Activated CD4-positive, alpha-beta memory T cell treated with anti-CD3 and anti-CD28 coated beads for 36 hours (primary cell): Measurements from ENCODE around the gene JAK1. TPM values are rescaled to one million over a fixed set of nuclear protein-coding genes. Genes with fewer than 3 reads are reported as not detected.
"Not testable (repeated sequence)": the region's sequence is repeated elsewhere in the genome, so short reads cannot be mapped to it uniquely, and the experiment has no call there.

ENCODE experiments used
- CTCF ChIA-PET: fragments of 350-600 bp; sonication (Branson Sonifier 250); formaldehyde crosslinking; loops from one replicate; lab custom pipeline; 2021; ENCODE audit warnings: antibody characterized with exemption, inconsistent platforms; lab: Charles Lee
- POLR2A ChIA-PET: fragments of 350-600 bp; sonication (Branson Sonifier 250); formaldehyde crosslinking; loops from one replicate; lab custom pipeline; 2021; ENCODE audit warnings: antibody characterized with exemption; lab: Charles Lee
- DNase-seq: peaks from one replicate; pipeline ENCODE4 v3.0.0-alpha.2; 2020
- H3K27ac Mint-ChIP-seq: one replicate; pipeline ENCODE4 v1.8.0; 2021; ENCODE audit warnings: mixed read lengths
- H3K27me3 Mint-ChIP-seq: one replicate; pipeline ENCODE4 v1.8.0; 2021; ENCODE audit warnings: mixed read lengths
- H3K36me3 Mint-ChIP-seq: one replicate; pipeline ENCODE4 v1.8.0; 2021; ENCODE audit warnings: mixed read lengths
- H3K4me1 Mint-ChIP-seq: one replicate; pipeline ENCODE4 v1.8.0; 2021; ENCODE audit warnings: low read depth, mixed read lengths
- H3K4me3 Mint-ChIP-seq: one replicate; pipeline ENCODE4 v1.8.0; 2021; ENCODE audit warnings: mild to moderate bottlenecking, mixed read lengths
- H3K9me3 Mint-ChIP-seq: one replicate; pipeline ENCODE4 v1.8.0; 2021; ENCODE audit warnings: mixed read lengths
- intact Hi-C: fragments of 100-400 bp; cut with micrococcal nuclease; formaldehyde crosslinking; loops from one replicate; pipeline ENCODE4 v1.15.1; 2023
- total RNA-seq, 2 experiments: library from RNA; stranded (reverse); gene quantifications; one replicate each; pipeline ENCODE4 v1.2.3, GENCODE V29; 2021

Gene JAK1
- total RNA-seq, 2 experiments from 2014 or later, result 115 to 128 TPM

DNA sequence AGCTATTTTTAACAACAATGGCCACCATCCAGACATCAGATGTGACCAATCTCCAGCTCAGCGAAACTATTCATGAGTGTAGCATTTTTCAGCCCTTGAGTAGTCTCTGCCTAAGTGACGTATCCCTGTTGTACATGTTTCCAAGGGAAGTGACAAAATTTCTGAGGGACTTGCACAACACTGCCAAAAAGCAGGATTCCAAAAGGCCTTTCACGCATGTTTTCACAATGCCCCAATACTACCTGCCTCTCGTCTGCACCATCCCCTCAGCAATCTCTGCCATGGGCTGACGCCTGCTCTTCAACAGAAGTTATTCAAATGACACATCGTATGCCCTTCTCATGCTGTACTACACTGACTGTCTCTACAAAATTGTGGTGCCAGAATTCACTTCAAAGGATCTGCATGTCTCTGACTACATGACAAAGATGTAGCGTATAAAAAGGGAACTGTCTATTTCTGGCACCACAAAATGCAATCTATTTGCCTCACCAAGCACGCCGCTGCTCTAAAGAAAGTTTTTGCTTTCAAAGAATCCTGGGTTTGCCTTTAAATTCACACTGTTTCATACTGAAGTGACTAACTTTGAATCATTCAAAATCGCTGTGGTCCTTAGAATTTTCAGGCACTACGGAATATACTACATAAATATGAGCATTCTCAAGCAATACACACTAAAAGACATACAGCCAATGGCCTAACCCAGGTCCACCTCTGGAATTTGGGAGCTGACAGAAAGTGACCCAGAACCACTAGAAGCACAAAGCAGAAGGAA lies 32.9 kb downstream of the JAK1 start:
- Mint-ChIP-seq H3K27ac (no peak overlapping the region), H3K36me3 (peaks cover 23% of the 10 kb centered on the region), H3K4me1 (peaks cover 79% of the 10 kb centered on the region), H3K4me3 (no peak overlapping the region), H3K27me3 (no peaks in the 10 kb centered on the region), H3K9me3 (peaks cover 12% of the 10 kb centered on the region)
- POLR2A ChIA-PET, result interaction anchor here (0.5 to 0.7 kb wide), 2 partner anchors 8 to 69 kb away, joined by 3 to 4 read pairs; no protein-coding TSS in a partner anchor
- CTCF ChIA-PET, result interaction anchor here (0.6 to 0.9 kb wide), 2 partner anchors 20 to 53 kb away, joined by 3 read pairs; no protein-coding TSS in a partner anchor
- intact Hi-C loops, result no loop called here
- peak; percentile 27 for DNase-seq

DNA sequence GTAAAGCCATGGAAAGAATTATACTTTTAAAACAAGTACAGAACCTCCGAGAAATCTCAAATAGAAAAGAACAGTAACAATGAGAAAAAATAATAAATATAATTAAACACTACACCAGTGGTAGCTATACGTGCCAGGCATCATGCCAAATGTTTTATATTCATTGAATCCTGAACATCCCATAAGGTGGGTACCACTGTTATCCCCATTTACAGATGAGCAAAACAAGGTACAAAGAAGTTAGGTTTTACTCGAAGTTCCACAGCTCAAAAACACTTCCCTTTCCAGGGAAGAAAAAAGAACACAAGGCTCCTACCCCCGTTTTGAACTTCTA lies 33.4 kb downstream of the JAK1 start:
- no peaks in the 10 kb centered on the region for H3K27me3 Mint-ChIP-seq
- peaks cover 20% of the 10 kb centered on the region for H3K36me3 Mint-ChIP-seq
- intact Hi-C loops, result no loop called here
- no peak overlapping the region for H3K27ac Mint-ChIP-seq
- H3K9me3 Mint-ChIP-seq, result peaks cover 12% of the 10 kb centered on the region
- H3K4me1 Mint-ChIP-seq, result peaks cover 80% of the 10 kb centered on the region
- ChIA-PET CTCF (interaction anchor here (0.6 to 0.9 kb wide), 2 partner anchors 20 to 52 kb away, joined by 3 read pairs; no protein-coding TSS in a partner anchor), POLR2A (no interaction called here)
- no peak overlapping the region for H3K4me3 Mint-ChIP-seq
- DNase-seq, result no peak

DNA sequence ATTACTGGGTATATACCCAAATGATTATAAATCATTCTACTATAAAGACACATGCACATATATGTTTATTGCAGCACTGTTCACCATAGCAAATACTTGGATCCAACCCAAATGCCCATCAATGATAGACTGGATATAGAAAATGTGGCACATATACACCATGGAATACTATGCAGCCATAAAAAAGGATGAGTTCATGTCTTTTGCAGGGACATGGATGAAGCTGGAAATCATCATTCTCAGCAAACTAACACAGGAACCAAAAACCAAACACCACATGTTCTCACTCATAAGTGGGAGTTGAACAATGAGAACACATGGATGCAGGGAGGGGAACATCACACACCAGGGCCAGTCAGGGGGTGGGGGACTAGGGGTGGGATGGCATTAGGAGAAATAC lies 35.7 kb downstream of the JAK1 start:
- POLR2A ChIA-PET, DNase-seq, CTCF ChIA-PET, H3K27me3 Mint-ChIP-seq, H3K4me3 Mint-ChIP-seq, intact Hi-C loops, H3K27ac Mint-ChIP-seq: not testable (repeated sequence)
- peaks cover 83% of the 10 kb centered on the region for H3K4me1 Mint-ChIP-seq
- peaks cover 12% of the 10 kb centered on the region for H3K9me3 Mint-ChIP-seq
- peaks cover 21% of the 10 kb centered on the region for H3K36me3 Mint-ChIP-seq

DNA sequence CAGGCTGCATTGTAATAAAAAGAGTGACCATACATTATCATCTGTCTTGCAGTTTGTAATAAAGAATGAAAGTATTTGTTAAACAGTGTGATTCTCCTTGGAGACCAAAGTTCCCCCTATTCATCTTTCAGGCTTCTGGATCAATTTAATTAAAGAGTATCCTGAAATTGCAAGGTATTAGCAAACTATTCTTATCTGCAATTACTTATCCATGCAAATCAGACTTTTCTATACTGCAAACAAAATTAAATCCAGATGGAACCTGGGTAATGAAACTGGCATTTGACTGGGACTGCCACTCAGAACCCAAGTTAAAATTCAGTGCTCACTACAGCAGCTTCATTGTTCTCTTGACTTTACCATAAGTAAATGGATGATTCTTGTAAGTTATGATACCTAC lies 37.1 kb downstream of the JAK1 start:
- peaks cover 12% of the 10 kb centered on the region for H3K9me3 Mint-ChIP-seq
- CTCF ChIA-PET, result no interaction called here
- intact Hi-C loops, result no loop called here
- no peaks in the 10 kb centered on the region for H3K27me3 Mint-ChIP-seq
- POLR2A ChIA-PET, result interaction anchor here (1.1 kb wide), 1 partner anchor 32 kb away, joined by 3 read pairs; no protein-coding TSS in a partner anchor
- no peak for DNase-seq
- H3K4me1 Mint-ChIP-seq, result peaks cover 82% of the 10 kb centered on the region
- no peak overlapping the region for H3K27ac Mint-ChIP-seq
- peaks cover 21% of the 10 kb centered on the region for H3K36me3 Mint-ChIP-seq
- H3K4me3 Mint-ChIP-seq, result no peak overlapping the region

GRCh38 chr1:64928325-64928724 lies 38.0 kb downstream of the JAK1 start:
- Mint-ChIP-seq H3K36me3 (peaks cover 21% of the 10 kb centered on the region), H3K4me3 (no peak overlapping the region), H3K27me3 (no peaks in the 10 kb centered on the region), H3K4me1 (peaks cover 82% of the 10 kb centered on the region), H3K9me3 (peaks cover 12% of the 10 kb centered on the region), H3K27ac (no peak overlapping the region)
- intact Hi-C loops, result no loop called here
- ChIA-PET POLR2A (interaction anchor here (1.1 kb wide), 1 partner anchor 33 kb away, joined by 3 read pairs; no protein-coding TSS in a partner anchor), CTCF (no interaction called here)
- no peak for DNase-seq

- ChIA-PET POLR2A (no interaction called here), CTCF (no interaction called here)
- Mint-ChIP-seq H3K36me3 (peaks cover 12% of the 10 kb centered on the region), H3K27me3 (no peaks in the 10 kb centered on the region), H3K4me3 (no peak overlapping the region), H3K27ac (peak overlapping the region; percentile 9), H3K4me1 (peaks cover 97% of the 10 kb centered on the region), H3K9me3 (peaks cover 9% of the 10 kb centered on the region)
- DNase-seq, result no peak
- intact Hi-C loops, result no loop called here
These were observed 40.8 kb downstream of the JAK1 start for GRCh38 chr1:64925594-64925993.

DNA sequence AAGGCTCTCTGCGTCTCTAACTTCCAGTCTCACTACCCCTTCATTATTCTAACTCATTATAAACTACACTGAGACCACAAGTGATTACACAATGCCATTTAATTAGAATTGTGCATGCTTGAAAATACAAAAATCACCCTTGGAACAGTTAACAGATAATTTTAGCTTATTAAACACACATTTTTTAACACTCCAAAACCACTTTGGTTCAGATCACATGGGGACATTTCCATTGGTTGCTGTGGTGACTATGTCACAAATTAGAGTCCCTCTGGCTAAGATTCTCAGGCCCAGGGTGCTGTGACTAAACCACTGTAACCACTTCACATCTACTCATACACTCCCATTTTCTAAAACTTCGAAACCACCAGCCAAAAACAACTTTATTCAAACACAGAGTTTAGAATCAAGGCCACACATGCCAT lies 43.0 kb downstream of the JAK1 start:
- peaks cover 94% of the 10 kb centered on the region for H3K4me1 Mint-ChIP-seq
- DNase-seq, result peak; percentile 64
- no peaks in the 10 kb centered on the region for H3K9me3 Mint-ChIP-seq
- no peaks in the 10 kb centered on the region for H3K27me3 Mint-ChIP-seq
- CTCF ChIA-PET, result interaction anchor here (1.1 to 1.9 kb wide), 6 partner anchors 17 to 100 kb away, joined by 3 to 7 read pairs (median 4); partner anchors contain the start of gene JAK1
- H3K36me3 Mint-ChIP-seq, result peaks cover 4% of the 10 kb centered on the region
- peak overlapping the region; percentile 73 for H3K27ac Mint-ChIP-seq
- POLR2A ChIA-PET, result interaction anchor here (1.0 to 3.7 kb wide), 10 partner anchors 11 to 79 kb away, joined by 3 to 35 read pairs (median 8); partner anchors contain the start of gene JAK1
- no peak overlapping the region for H3K4me3 Mint-ChIP-seq
- intact Hi-C loops, result loop anchor here (1.0 to 5.0 kb wide), 6 partner anchors 26 to 499 kb away; partner anchors contain the start of genes LEPR and LEPROT

- Mint-ChIP-seq H3K36me3 (peaks cover 4% of the 10 kb centered on the region), H3K27ac (peak overlapping the region; percentile 73), H3K27me3 (no peaks in the 10 kb centered on the region), H3K4me3 (no peak overlapping the region), H3K4me1 (peaks cover 94% of the 10 kb centered on the region), H3K9me3 (no peaks in the 10 kb centered on the region)
- ChIA-PET POLR2A (interaction anchor here (0.7 to 3.7 kb wide), 12 partner anchors 10 to 80 kb away, joined by 3 to 35 read pairs (median 7); partner anchors contain the start of gene JAK1), CTCF (interaction anchor here (0.9 to 1.9 kb wide), 8 partner anchors 10 to 99 kb away, joined by 3 to 11 read pairs (median 4); no protein-coding TSS in a partner anchor)
- DNase-seq, result no peak
- intact Hi-C loops, result loop anchor here (1.0 to 5.0 kb wide), 8 partner anchors 10 to 500 kb away; partner anchors contain the start of genes LEPR and LEPROT
These were observed 44.0 kb downstream of the JAK1 start for GRCh38 chr1:64922336-64922735.

- CTCF ChIA-PET, result interaction anchor here (1.0 to 1.9 kb wide), 4 partner anchors 10 to 45 kb away, joined by 3 to 11 read pairs (median 5); no protein-coding TSS in a partner anchor
- no peaks in the 10 kb centered on the region for H3K9me3 Mint-ChIP-seq
- H3K36me3 Mint-ChIP-seq, result peaks cover 4% of the 10 kb centered on the region
- peaks cover 94% of the 10 kb centered on the region for H3K4me1 Mint-ChIP-seq
- no peak for DNase-seq
- intact Hi-C loops, result loop anchor here (1.0 to 5.0 kb wide), 8 partner anchors 9 to 501 kb away; partner anchors contain the start of genes LEPR and LEPROT
- H3K27me3 Mint-ChIP-seq, result no peaks in the 10 kb centered on the region
- POLR2A ChIA-PET, result interaction anchor here (0.9 to 3.7 kb wide), 10 partner anchors 10 to 80 kb away, joined by 3 to 35 read pairs (median 8); partner anchors contain the start of gene JAK1
- H3K4me3 Mint-ChIP-seq, result no peak overlapping the region
- peak overlapping the region; percentile 73 for H3K27ac Mint-ChIP-seq
These were observed 44.6 kb downstream of the JAK1 start for GRCh38 chr1:64921771-64922170.

DNA sequence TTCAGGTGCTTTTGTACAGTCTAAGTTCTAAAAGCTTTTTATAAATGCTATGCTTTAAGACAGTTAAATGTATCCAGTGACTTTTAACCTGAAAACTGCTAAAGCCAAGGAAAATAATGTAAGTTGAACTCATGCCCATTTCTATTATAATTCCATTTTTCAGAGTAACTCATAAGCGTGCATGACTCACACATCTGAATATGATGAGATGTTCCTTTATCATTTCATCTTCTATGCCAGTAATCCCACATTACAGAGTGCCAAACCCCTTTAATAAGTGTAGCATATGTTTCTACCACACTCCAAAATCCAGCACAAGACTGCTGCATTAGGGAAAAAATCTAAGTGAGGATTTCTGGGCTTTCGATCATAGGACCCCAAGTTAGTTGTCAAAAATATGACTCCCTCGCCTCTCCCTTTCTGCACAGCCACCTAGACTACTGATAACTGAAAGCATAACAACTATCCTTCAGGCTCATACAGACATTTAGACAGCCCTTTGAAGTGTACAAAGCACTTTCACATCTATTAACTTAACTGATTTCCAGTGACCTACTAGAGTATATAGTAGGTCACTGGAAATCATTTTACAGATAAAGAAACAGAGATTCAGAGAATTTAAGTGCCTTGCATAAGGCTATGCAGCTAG lies 45.3 kb downstream of the JAK1 start:
- H3K4me3 Mint-ChIP-seq, result peak overlapping the region; percentile 5
- no peaks in the 10 kb centered on the region for H3K27me3 Mint-ChIP-seq
- no peak for DNase-seq
- H3K27ac Mint-ChIP-seq, result peak overlapping the region; percentile 73
- peaks cover 93% of the 10 kb centered on the region for H3K4me1 Mint-ChIP-seq
- ChIA-PET CTCF (interaction anchor here (1.0 to 1.9 kb wide), 3 partner anchors 9 to 46 kb away, joined by 3 to 11 read pairs (median 7); no protein-coding TSS in a partner anchor), POLR2A (interaction anchor here (1.1 to 3.7 kb wide), 6 partner anchors 9 to 45 kb away, joined by 3 to 35 read pairs (median 16); partner anchors contain the start of gene JAK1)
- intact Hi-C loops, result loop anchor here (5.0 kb wide), 1 partner anchor 501 kb away; the partner anchor contains the start of genes LEPR and LEPROT
- H3K36me3 Mint-ChIP-seq, result peaks cover 2% of the 10 kb centered on the region
- no peaks in the 10 kb centered on the region for H3K9me3 Mint-ChIP-seq

- POLR2A ChIA-PET, H3K4me3 Mint-ChIP-seq, H3K9me3 Mint-ChIP-seq, DNase-seq, H3K36me3 Mint-ChIP-seq, intact Hi-C loops, H3K27me3 Mint-ChIP-seq, H3K27ac Mint-ChIP-seq: not testable (repeated sequence)
- H3K4me1 Mint-ChIP-seq, result peaks cover 86% of the 10 kb centered on the region
- CTCF ChIA-PET, result interaction anchor here (0.7 kb wide), 1 partner anchor 33 kb away, joined by 3 read pairs; no protein-coding TSS in a partner anchor
These were observed 47.2 kb downstream of the JAK1 start for GRCh38 chr1:64919120-64919519.
